Measurements from ENCODE around the gene PGP.

Gene PGP

DNA sequence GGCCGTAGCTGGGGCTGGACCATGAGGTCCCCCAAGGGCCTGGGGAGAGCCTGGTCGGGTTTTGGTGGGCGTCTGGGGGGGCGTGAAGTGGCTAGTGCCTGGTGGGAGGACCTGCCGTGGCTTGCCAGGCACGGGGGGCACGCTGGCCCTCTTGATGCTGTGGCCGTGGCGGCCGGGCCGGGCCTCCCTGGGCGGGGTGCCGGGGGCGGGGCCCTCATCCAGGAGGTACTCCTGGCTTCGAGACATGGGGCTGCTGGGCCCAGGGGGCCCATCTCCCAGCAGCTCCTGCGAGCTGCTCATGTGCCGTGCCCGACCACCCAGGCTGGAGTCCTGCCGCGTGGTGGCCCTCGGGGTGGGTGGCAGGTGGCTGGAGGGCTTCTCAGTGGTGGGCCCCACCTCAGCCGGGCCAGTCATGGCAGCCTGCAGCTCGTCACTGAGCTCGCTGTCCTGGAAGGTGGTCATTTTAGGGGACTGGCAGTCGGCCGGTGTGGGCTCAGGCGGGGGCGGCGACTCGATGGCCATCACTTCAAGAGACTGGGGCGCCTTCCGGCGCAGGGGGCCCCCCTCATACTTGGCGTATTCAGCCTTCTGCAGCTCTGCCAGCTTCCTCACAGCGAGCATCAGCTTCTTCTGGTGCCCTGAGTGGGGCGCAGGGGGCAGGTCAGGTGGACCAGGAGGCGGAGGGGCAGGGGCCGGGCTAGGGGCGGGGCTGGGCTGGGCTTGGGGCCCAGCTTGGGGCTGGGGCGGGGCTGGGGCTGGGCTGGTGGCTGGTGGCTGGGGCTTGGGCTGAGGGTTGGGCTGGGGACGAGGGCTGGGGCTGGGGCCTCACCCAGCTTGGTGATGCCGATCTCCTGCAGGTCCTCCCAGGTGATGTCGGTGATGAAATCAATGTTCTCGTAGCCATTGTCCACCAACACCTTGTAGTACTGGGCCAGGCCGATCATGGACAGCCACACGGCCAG lies 33.4 kb downstream of the PGP start:
- no peak for DNase-seq (ENCODE audit: low spot score)

DNA sequence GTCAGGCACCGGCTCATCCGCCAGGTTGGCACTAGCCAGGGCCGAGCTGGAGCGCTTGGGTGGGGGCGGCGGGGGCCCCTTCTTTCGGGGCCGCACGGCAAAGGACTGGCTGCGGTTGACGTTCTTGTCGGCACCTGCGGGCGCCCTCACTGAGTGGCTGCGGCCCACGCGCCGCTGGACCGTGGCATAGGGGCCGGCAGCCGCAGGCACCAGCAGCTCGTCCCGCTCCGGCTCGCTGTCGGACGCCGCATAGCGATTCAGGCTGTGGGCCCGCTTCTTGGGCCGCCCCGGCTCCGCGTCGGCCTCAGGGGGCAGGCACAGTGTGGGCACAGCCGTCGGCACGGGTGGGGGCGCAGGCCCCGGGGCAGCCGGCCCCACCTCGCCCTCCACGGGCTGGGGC lies 34.2 kb downstream of the PGP start:
- no peak for DNase-seq (ENCODE audit: low spot score)

DNA sequence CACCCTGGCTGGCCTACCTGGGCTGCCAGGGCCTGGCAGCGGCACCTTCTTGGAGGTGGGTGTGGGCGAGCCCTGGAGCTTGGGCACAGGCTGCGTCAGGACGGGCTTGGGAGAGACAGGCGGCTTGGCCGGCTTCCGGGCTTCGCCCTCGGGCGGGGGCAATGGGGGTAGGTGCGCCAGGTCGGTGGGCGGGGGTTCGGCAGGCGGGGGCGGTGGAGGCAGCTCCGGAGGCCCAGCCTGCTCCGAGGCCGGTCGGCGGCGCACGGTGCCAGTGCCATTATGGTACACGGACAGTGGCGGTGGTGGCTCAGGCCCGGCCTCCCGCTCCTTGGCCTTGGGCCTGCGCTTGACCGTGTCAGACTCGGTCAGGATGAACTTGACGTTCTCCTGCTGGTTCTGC lies 35.1 kb downstream of the PGP start:
- DNase-seq (ENCODE audit: low spot score), result no peak

DNA sequence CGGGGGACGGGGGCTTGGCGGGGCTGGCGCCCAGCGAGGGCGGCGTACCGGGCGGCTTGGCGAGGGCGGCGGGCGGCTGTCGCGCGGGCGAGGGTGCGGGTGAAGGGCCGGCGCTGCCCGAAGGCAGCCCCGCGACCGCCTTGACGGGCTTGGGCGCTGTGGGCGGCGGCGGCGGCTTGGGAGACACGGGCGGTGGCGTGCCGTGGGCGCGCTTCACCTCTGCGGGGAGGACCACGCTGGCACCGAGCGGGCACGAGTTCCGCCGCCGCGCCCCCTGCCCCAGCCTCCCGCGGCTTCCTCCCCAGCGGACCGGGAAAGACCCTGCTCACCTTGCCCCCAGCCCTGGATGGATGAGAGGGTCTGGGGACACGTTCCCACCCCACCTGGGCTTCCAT lies 35.5 kb downstream of the PGP start:
- DNase-seq (ENCODE audit: low spot score), result no peak

DNA sequence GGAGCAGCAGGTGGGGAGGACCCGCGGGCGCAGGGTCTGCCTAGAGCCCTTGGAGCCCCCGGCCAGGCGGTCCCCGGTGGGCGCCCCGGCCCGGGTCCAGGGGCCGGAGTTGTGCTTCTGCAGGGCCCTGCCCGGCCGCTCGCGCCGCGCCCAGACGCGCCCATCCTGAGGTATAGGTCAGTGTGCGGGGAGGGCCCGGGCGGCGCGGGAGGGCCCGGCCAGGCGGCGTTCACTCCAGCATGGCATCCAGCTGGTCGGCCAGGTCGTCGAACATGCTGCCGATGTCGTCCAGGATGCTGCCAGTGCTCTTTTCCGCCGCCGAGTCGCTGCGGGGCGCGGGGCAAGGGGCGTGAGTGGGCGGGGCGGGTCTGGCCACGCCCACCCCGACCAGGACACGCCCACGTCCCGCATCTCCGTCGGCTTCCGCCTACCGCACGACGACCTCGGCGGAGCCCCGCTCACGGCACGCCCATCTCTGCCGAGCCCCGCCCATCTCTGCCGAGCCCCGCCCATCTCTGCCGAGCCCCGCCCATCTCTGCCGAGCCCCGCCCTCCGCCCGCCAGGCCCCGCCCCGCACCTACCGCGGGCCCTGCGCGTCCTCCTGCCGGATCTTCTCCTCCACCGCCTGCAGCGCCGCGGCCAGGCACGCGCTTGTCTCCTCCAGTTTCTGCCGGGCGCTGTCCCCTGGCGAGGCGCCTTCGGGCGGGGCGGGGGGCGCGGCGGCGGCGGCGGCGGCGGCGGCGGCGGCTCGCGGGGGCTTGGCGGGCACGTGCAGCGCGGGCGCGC lies 36.1 kb downstream of the PGP start:
- peak; percentile 58 for DNase-seq (ENCODE audit: low spot score)

DNA sequence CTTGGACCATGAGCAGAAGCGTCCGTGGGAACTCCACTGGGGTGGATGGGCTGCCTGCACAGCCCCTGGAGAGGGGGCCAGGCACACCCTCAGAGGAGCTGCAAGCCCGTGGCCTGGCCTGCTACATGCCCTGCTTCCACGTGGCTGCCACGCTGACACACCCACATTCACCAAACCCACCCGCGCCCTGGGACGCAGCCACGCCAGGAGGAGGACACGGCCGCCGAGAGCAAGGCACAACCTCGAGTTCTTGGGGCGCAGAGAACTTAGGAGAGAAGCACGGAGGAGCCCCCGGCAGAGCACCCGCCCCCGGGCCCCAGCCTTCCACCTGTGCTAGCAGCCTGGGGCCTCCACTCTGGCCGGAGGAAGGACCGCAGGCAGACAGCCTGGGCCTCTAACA lies 37.1 kb downstream of the PGP start:
- DNase-seq (ENCODE audit: low spot score), result no peak

DNA sequence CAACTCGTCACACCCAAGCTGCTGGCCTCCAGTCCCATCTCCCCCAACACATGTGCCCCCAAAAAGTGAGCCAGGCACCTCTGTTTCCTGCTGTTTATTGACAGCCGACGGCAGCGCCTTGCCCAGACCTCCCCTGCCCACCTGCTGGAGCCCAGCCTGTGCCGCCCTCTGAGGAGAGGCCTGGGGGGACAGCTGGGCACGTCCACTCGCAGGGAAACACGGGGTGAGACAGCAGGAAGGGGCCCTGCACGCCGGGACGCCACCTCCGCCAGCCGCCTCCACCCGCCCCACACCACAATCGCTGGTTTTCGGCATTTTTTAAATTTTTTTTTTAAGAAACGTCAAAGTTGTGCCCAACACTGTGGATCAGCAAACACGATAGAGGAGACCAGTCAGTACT lies 37.5 kb downstream of the PGP start:
- no peak for DNase-seq (ENCODE audit: low spot score)

DNA sequence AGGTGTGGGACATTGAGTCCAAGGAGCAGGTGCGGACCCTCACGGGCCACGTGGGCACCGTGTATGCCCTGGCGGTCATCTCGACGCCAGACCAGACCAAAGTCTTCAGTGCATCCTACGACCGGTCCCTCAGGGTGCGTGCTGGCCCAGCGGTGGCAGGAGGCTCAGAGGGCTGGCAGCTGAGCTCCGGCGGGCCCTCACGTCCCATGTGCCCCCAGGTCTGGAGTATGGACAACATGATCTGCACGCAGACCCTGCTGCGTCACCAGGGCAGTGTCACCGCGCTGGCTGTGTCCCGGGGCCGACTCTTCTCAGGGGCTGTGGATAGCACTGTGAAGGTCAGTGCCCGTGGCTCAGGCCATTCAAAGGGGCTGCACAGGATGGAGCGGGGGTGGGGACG lies 38.6 kb downstream of the PGP start:
- DNase-seq (ENCODE audit: low spot score), result no peak

DNA sequence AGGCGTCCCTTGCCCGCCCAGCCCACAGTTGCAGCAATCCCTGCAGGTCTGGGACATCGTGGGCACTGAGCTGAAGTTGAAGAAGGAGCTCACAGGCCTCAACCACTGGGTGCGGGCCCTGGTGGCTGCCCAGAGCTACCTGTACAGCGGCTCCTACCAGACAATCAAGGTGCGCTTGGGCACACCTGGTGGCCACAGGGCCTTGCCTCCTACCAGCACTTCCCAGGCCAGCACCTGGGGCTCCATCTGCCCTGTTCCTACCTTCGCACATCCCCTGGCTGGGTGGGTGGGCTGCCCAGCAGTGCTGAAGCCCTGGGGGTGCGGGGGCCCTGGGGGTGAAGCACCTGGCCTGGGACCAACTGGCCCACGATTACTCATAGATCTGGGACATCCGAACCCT lies 39.2 kb downstream of the PGP start:
- DNase-seq (ENCODE audit: low spot score), result no peak

DNA sequence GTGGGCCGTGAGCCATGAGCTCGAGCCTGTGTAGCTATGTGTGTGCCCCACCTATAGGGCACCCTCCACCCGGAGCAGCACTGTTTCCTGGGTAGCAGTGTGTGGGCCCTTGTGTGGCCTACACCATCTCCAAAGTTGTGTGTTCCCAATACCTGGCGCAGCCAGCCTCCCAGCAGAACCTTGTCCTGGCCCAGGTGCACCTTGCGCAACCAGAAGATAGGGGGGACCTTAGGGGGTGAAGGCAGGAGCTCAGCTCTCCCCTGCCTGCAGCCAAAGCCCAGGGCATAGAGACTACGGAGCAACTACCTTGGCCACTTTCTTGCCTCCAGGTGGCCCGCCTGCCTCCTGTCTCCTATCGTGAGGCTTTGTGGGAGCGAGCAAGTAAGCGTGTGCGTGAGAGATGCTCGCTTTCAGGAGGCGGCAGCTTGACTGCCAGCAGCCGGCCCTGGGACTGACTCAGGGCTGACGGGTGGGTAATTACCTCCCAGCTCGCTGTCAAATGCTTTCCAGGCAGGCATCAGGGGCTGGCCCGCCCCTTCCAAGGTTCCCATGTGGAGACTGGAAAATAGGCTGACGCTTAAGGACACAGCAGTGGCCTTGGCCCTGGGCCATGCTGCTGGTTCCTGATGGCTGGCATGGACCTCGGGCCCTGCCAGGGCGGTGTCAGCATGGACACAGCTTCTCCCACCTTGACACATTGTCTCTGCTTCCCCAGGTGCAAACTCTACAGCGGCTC lies 40.1 kb downstream of the PGP start:
- no peak for DNase-seq (ENCODE audit: low spot score)

DNA sequence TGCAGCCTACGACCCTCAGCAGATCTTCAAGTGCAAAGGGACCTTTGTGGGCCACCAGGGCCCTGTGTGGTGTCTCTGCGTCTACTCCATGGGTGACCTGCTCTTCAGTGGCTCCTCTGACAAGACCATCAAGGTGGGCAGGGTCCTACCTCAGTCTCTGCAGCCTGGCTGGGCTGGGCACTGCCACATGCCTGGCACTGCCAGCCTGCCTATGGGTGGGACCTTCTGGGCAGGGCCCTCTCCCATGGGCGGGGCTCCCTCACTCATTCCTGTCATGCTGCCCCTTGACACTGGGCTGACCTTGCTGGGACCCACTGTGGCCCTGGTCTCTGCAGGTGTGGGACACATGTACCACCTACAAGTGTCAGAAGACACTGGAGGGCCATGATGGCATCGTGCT lies 40.7 kb downstream of the PGP start:
- no peak for DNase-seq (ENCODE audit: low spot score)

DNA sequence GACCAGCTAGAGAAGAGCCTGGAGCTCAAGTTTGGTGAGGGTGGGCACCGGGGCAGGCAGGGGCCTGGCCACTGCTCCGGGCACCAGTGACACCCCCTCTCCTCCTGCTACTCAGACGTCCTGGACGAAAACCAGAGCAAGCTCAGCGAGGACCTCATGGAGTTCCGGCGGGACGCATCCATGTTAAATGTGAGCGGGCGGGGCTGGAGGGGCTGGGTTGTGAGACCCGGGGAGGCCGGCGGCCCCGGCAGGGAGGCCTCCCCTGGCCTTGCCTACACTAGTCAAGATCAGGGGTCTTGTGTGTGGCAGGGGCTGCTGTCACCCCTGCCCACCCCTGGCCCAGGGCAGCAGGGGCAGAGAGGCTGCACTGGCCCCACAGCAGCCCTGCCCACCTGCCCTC lies 41.3 kb downstream of the PGP start:
- DNase-seq (ENCODE audit: low spot score), result no peak

DNA sequence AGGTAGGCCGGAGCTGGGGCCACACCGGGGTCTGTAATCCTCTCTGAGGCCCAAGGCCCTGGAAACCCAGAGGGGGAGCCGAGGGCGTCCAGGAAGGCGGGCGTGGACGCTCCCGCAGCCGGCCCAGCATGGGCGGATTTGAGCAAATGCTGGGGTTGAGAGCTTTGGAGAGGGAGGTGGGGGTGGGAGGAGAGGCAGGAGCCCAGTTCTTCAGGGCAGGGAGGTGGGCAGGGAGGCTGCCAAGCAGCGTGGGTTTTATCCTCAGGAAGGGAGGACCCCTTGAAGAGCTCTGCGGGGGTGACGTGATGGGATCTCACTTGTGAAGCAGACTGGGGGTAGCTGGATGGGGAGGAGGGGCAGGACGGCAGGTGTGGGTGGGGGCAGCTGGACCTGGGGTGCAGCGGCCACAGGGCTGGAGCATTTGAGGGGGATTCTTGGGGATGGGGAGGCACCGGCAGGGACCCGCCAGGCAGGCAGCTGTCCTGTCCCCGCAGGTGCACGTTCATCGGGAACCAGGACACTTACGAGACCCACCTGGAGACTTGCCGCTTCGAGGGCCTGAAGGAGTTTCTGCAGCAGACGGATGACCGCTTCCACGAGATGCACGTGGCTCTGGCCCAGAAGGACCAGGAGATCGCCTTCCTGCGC lies 41.8 kb downstream of the PGP start:
- no peak for DNase-seq (ENCODE audit: low spot score)

DNA sequence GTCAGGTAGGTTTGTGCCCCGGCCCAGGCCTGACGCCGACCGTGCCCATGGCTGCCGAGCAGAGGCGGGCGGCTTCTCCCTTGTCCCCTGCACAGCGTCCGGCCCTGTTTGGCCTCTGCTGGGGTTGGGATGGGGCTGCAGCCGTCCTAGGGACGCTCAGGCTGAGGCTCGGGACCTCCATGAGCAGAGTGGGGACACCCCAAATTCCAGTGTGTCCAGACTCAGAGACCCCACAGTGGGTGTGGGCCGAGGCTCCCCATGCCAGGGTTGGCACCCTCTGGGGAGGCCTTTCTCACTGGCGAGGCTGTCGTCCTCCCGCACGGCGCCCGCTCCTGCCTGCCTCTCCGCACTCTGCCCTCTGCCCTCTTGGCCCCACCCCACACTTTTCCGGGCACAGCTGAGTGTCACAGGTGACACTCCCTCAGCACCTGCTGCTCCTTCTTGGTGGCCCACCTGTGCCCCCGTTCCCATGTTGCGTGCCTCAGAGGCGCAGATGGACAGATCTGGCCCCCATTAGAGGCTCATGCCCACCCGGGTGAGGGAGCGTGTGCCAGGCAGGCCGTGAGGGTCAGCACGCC lies 43.0 kb downstream of the PGP start:
- no peak for DNase-seq (ENCODE audit: low spot score)

DNA sequence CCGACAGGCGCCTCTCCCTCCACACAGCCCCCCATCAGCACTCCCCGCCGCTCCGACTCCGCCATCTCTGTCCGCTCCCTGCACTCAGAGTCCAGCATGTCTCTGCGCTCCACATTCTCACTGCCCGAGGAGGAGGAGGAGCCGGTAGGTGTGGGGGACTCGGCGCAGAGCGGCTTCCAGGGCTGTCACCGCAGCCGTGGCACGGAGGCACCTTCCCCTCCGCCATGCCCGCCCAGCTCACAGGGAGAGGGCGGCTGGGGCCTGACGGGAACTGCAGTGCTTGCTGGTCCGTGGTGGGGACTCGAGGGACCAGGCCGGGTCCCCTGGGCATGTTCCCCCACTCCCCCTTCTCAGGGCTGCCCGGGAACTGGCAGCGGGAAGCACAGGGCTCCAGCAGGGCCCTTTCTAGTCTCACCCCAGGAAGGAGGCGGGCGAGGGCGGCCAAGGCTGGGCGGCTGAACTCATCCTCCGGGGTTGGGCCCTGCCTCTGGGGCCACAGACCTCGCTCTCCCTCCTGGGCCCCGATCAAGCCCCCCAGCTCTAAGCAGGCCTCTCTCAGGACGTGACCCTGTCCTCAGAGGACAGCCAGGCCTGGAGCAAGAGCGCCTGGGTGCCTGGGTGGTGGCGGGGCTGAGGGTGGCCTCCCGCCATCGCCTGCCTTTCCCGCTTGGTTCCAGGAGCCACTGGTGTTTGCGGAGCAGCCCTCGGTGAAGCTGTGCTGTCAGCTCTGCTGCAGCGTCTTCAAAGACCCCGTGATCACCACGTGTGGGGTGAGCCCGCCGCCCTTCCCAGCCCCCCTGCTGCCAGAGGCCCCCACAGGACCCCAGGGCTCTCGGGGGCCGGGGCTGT lies 43.8 kb downstream of the PGP start:
- no peak for DNase-seq (ENCODE audit: low spot score)

DNA sequence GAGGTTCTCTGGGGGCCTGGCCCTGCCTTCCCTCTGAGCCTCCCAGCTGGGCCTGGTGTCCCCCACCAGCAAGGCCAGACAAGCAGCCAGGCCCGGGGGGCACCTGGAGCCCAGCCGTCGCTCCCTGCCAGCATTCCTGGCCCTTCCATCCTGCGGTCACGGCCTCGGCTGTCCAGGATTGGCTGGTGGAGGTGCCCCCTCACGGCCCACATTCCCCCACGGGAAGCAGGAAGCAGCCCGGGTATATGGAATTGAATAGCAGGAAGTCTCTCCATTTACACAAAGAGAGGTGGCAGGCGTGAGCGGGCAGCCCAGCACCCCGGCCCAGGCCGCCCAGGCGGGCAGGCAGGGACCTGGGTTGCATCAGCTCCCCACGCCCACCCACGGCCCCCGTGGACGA lies 44.6 kb downstream of the PGP start:
- DNase-seq (ENCODE audit: low spot score), result no peak

DNA sequence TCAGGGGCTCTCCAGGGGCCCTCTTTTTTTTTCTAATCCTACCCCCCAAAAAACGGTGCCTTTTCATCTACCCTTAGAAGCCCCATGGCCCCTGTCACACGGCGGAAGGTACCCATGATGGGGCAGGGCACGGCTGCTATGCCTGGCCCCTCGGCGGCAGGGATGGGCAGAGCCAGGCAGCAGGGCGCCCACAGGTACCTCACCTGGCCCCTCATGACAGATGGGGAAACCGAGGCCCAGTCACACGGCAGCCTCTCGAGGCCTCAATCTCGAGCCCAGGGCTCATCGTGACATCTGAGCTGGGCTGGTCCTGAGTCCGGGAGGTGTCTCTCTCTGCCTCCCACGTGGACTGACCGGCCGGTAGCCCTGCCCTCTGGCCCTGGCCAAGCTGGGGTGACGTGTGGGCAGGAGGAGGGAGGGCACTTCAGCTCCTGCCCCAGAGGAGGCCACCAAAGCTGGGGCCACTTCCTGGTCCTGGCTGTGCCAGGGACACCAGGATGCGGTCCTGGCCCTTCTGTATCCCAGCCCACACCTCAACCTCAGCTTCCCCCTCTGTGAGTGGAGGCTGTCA lies 47.5 kb downstream of the PGP start:
- DNase-seq (ENCODE audit: low spot score), result no peak

DNA sequence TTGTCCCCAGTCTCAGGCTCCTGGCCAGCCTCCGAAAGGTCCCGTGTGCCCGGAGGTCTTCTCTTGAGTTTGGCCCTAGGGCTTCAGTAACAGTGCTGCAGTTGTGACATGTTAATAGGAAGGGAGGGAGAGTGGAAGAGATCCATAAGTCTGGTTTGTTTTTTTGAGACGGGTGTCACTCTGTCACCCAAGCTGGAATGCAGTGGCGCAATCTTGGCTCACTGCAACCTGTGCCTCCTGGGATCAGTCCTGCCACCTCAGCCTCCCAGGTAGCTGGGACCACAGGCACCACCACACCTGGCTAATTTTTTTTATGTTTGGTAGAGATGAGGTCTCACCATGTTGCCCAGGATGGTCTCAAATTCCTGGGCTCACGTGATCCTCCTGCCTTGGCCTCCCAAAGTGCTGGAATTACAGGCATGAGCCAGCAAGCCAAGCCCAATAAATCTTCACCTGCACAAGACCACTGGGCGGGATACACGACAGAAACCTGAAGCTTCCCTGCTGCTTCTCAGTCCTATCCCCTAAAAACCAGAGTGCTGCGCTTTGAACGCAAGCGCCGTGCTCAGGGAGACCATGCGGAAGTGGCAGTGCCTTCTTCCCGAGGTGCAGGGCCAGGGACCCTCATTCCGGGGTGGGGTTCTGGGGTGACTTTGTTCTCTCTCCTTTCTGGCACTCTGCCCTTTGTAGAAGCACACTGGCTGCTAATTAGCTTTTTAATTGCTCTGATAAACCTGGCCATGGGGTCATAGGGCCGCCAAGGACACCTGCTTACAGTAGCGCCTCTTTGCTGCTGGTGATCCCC lies 48.2 kb downstream of the PGP start:
- DNase-seq (ENCODE audit: low spot score), result no peak

DNA sequence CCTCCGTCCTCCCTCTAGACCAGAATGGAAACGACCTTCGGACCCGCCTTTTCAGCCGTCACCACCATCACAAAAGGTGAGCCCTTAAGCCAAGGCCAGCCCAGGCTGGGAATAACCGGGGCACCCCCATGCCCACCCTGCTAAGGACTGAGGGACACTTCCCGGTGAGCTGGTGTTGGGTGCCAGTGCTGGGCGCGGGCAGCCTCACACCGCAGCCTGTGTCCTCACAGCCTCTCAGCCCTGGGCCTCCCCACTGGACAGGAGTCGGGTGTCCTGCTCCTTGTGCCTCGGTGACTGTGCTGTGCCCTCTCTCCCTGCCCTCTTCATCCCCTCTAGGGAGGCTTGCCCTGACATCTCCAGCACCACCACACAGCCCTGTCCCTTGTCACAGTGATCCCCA lies 48.8 kb downstream of the PGP start:
- no peak for DNase-seq (ENCODE audit: low spot score)
